Immature natural killer cell (primary cell): ENCODE data around the gene SPIRE2. TPM values are rescaled to one million over a fixed set of nuclear protein-coding genes. Genes with fewer than 3 reads are reported as not detected.
"Not testable (repeated sequence)": the region's sequence is repeated elsewhere in the genome, so short reads cannot be mapped to it uniquely, and the experiment has no call there.

Experiments used
- DNase-seq, 3 donors: peaks; one replicate each; pipeline ENCODE4 v3.0.0; 2022; ENCODE audit warnings: mixed read lengths in 1 of 3
- H3K27ac Mint-ChIP-seq, 6 donors: one replicate each; pipeline ENCODE4 v1.8.0; 2020; ENCODE audit warnings: mixed read lengths in 6 of 6, mild to moderate bottlenecking in 5 of 6, inconsistent platforms in 4 of 6, moderate library complexity in 3 of 6
- H3K27me3 Mint-ChIP-seq, 3 donors: one replicate each; pipeline ENCODE4 v1.8.0; 2020 to 2021; ENCODE audit warnings: low read depth in 3 of 3, mild to moderate bottlenecking in 3 of 3, mixed read lengths in 3 of 3, moderate library complexity in 3 of 3, inconsistent platforms in 1 of 3
- H3K36me3 Mint-ChIP-seq, 3 donors: one replicate each; pipeline ENCODE4 v1.8.0; 2020; ENCODE audit warnings: mixed read lengths in 3 of 3, inconsistent platforms in 2 of 3, mild to moderate bottlenecking in 2 of 3
- H3K4me1 Mint-ChIP-seq, 2 donors: one replicate each; pipeline ENCODE4 v1.8.0; 2020; ENCODE audit warnings: inconsistent platforms in 2 of 2, mild to moderate bottlenecking in 2 of 2, mixed read lengths in 2 of 2, moderate library complexity in 1 of 2
- H3K4me3 Mint-ChIP-seq, 5 donors: one replicate each; pipeline ENCODE4 v1.8.0; 2020; ENCODE audit warnings: mild to moderate bottlenecking in 5 of 5, mixed read lengths in 5 of 5, inconsistent platforms in 3 of 5, moderate library complexity in 3 of 5
- H3K9me3 Mint-ChIP-seq, 6 donors: one replicate each; pipeline ENCODE4 v1.8.0; 2020; ENCODE audit warnings: mild to moderate bottlenecking in 6 of 6, mixed read lengths in 6 of 6, inconsistent platforms in 4 of 6, moderate library complexity in 3 of 6
- polyA plus RNA-seq, 3 donors: library from polyadenylated mRNA; unstranded; fragments of 300-500 nt; fragmentation: Illumina TruSeq; gene quantifications; one replicate each; pipeline ENCODE4 v1.2.3, GENCODE V29; 2021

SPIRE2 gene
- polyA plus RNA-seq, 3 donors from 2014 or later: 1.0 to 1.3 (median 1.3) TPM

DNA sequence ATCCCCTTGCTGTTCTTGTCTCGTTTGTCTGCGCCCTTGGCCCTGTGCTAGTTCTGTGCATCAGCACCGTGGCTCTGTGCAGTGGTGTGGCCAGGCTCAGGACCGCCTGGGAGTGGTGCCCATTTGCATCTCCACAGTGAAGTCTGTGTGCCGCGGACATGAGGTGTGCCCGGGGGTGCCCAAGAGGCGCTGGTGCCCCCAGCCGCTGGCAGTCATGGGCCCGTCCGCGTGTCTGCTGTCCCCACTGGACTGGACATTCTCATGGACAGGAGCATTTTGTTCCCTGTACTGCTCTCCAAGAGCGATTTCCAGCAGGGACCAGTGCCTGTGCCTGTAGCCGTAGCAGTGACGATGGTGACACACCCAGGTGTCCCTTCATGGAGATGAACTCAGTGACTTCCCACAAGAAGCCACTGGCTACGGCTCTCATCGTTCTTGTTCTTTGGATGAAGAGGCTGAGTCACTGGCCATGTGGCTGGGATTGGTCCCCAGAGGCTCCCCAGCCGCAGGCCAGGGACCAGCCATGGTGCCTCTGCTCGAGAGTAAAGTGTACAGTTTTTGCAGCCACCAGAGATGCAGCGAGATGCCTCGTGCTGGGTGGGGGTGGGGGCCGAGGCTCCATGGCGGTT is 77.3 kb downstream of the SPIRE2 start:
- Mint-ChIP-seq H3K27ac (peak overlapping the region in 1 of 6 donors; percentile 39), H3K36me3 (peaks cover 0 to 10% (median 0%) of the 10 kb centered on the region in 3 donors)

GRCh38 chr16:89906140-89907025 is 78.1 kb downstream of the SPIRE2 start:
- no peak for DNase-seq
- Mint-ChIP-seq H3K4me3 (peak overlapping the region in 1 of 5 donors; percentile 9), H3K36me3 (peaks cover 0 to 11% (median 0%) of the 10 kb centered on the region in 3 donors), H3K4me1 (peaks cover 10 to 14% of the 10 kb centered on the region in 2 donors), H3K9me3 (no peaks in the 10 kb centered on the region), H3K27ac (no peak overlapping the region), H3K27me3 (peaks cover 2 to 7% (median 2%) of the 10 kb centered on the region in 3 donors)

More for the DNA sequence above, 77.3 kb downstream of the SPIRE2 start:
- H3K9me3 Mint-ChIP-seq: no peaks in the 10 kb centered on the region
- peaks cover 2 to 6% (median 4%) of the 10 kb centered on the region in 3 donors for H3K27me3 Mint-ChIP-seq
- H3K4me1 Mint-ChIP-seq: peaks cover 10 to 12% of the 10 kb centered on the region in 2 donors
- DNase-seq: no peak
- H3K4me3 Mint-ChIP-seq: no peak overlapping the region

GRCh38 chr16:89907055-89907814 is 79.0 kb downstream of the SPIRE2 start:
- Mint-ChIP-seq H3K4me3 (peak overlapping the region in 1 of 5 donors; percentile 9), H3K9me3 (no peaks in the 10 kb centered on the region), H3K27me3 (peaks cover 2 to 13% (median 2%) of the 10 kb centered on the region in 3 donors), H3K4me1 (peaks cover 10 to 14% of the 10 kb centered on the region in 2 donors), H3K27ac (peak overlapping the region in 1 of 6 donors; percentile 40), H3K36me3 (peaks cover 0 to 11% (median 0%) of the 10 kb centered on the region in 3 donors)
- no peak for DNase-seq

DNA sequence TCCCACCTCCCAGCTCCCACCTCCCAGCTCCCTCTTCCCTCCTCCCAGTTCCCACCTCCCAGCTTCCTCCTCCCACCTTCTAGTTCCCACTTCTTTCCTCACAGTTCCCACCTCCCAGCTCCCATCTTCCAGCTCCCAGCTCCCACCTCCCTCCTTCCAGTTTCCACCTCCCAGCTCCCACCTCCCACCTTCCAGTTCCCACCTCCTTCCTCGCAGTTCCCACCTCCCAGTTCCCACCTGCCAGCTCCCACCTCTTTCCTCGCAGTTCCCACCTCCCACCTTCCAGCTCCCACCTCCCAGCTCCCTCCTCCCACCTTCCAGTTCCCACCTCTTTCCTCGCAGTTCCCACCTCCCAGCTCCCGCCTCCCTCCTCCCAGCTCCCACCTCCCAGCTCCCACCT is 80.0 kb downstream of the SPIRE2 start:
- H3K27ac Mint-ChIP-seq: no peak overlapping the region
- peaks cover 2 to 15% (median 2%) of the 10 kb centered on the region in 3 donors for H3K27me3 Mint-ChIP-seq
- no peak overlapping the region for H3K4me3 Mint-ChIP-seq
- DNase-seq: no peak
- H3K9me3 Mint-ChIP-seq: no peaks in the 10 kb centered on the region
- H3K4me1 Mint-ChIP-seq: peaks cover 10 to 16% of the 10 kb centered on the region in 2 donors
- H3K36me3 Mint-ChIP-seq: peaks cover 0 to 11% (median 0%) of the 10 kb centered on the region in 3 donors

DNA sequence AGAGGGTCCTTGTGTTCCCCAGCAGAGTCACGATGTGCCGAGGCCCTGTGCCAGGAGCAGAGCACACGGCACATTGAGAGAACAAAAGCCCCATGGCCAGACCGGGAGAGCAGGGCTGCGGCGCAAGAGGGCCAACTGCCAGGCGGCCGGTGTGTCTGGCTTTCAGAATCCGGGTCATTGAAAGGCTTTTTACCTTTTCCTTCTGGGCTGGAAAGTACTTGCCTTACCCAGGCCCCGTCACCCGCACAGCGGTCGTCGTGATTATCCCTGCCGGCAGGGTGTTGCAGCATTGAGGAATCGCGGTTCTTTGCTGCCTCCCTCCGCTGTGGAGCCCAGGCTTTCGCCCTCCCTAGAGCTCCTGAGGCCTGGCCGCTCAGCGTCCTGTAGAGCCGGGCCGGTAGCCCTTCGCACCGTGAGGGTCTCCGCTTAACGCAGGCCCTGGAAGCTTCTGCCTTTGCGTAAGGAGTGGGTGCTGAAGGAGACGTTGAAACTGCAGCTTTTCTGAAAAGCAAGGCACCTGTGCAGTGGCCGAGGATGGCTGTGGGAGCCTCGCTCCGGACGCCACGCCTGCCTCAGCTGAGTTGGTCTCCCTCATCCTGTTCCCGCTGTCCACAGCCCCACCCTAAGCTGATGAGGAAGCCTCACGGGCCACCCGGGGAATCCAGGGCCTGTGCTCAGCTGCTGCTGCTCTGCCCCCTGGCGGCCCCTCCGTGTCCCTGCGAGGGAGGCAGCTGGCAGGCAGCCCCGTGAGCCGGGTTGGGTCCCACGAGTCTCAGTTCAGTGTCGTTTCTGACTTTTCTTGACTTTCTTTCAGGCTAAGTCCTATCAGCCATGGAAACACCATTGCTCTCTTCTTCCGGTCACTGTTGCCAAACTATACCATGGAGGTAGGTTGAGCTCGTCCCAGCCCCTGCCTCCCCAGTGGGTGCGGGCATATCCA is 81.8 kb downstream of the SPIRE2 start:
- Mint-ChIP-seq H3K9me3 (no peaks in the 10 kb centered on the region), H3K36me3 (peaks cover 0 to 11% (median 0%) of the 10 kb centered on the region in 3 donors), H3K27ac (peak overlapping the region in 2 of 6 donors; percentile 24 to 34), H3K4me3 (no peak overlapping the region), H3K4me1 (peaks cover 10 to 23% of the 10 kb centered on the region in 2 donors), H3K27me3 (peaks cover 2 to 18% (median 2%) of the 10 kb centered on the region in 3 donors)
- peak; percentile 49 to 69 (median 57) for DNase-seq

DNA sequence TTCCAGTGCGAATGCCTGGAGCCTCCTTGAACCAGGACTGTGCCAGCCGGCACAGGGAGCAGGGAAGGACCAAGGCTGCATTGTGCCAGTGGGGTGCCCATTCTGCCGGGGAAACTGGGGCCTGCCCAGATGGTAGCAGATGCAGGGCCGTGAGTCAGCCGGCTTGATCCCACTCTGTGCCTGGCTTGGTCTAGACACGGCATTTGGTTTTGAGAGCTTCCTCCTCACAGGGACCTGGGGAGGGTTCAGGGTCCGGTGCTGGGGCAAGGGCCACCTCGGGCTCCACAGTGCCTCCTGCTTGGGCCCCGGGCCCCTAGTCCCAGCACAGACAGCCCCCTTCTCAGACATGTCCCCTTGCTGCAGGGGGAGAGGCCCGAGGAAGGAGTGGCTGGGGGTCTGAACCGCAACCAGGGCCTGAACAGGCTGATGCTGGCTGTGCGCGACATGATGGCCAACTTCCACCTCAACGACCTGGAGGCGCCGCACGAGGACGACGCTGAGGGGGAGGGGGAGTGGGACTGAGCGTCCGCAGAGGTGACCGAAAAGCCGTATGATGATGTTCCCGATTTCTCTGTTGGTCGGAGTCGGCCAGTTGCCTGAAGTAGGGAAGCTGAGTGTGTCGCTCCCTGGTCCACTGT is 82.6 kb downstream of the SPIRE2 start:
- H3K36me3 Mint-ChIP-seq: peaks cover 0 to 8% (median 0%) of the 10 kb centered on the region in 3 donors
- no peaks in the 10 kb centered on the region for H3K9me3 Mint-ChIP-seq
- peak overlapping the region in 1 of 6 donors; percentile 24 for H3K27ac Mint-ChIP-seq
- no peak overlapping the region for H3K4me3 Mint-ChIP-seq
- H3K27me3 Mint-ChIP-seq: peaks cover 2 to 15% (median 2%) of the 10 kb centered on the region in 3 donors
- DNase-seq: no peak
- H3K4me1 Mint-ChIP-seq: peaks cover 10 to 28% of the 10 kb centered on the region in 2 donors

- H3K9me3 Mint-ChIP-seq: no peaks in the 10 kb centered on the region
- no peak for DNase-seq
- peaks cover 7 to 29% of the 10 kb centered on the region in 2 donors for H3K4me1 Mint-ChIP-seq
- H3K27ac Mint-ChIP-seq: no peak overlapping the region
- H3K4me3 Mint-ChIP-seq: no peak overlapping the region
- peaks cover 2 to 15% (median 3%) of the 10 kb centered on the region in 3 donors for H3K27me3 Mint-ChIP-seq
- peaks cover 0 to 8% (median 0%) of the 10 kb centered on the region in 3 donors for H3K36me3 Mint-ChIP-seq
These were observed 83.1 kb downstream of the SPIRE2 start for GRCh38 chr16:89911375-89911774.

- no peak for DNase-seq
- Mint-ChIP-seq H3K4me3 (no peak overlapping the region), H3K27me3 (peaks cover 2 to 13% (median 3%) of the 10 kb centered on the region in 3 donors), H3K27ac (peak overlapping the region in 1 of 6 donors; percentile 28), H3K9me3 (no peaks in the 10 kb centered on the region), H3K36me3 (peaks cover 0 to 3% (median 0%) of the 10 kb centered on the region in 3 donors), H3K4me1 (peaks cover 0 to 29% of the 10 kb centered on the region in 2 donors)
These were observed 83.9 kb downstream of the SPIRE2 start for GRCh38 chr16:89912143-89912542.

DNA sequence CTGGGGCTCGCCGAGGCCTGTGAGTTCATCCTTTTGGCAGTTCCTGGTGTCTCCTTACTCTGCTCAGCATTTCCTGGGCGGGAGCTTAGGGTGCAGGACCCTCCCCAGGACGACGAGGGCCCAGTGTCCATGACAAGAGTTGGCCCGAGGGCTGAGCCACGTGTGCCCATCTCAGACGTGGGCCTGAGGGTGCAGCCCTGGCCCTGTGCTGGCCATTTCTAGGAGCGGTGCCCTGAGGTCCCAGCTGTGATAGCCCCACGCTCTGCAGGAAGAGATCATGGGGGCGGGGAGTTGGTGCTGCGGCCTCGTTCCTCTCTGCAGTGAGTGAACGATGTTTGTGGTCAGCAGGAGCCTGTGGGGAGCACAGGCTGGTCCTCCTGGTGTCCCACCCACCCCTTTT is 84.4 kb downstream of the SPIRE2 start:
- Mint-ChIP-seq H3K9me3 (no peaks in the 10 kb centered on the region), H3K4me1 (peaks cover 4 to 34% of the 10 kb centered on the region in 2 donors), H3K36me3 (peaks cover 0 to 3% (median 0%) of the 10 kb centered on the region in 3 donors), H3K27ac (no peak overlapping the region), H3K27me3 (peaks cover 4 to 18% (median 6%) of the 10 kb centered on the region in 3 donors), H3K4me3 (no peak overlapping the region)
- DNase-seq: no peak

DNA sequence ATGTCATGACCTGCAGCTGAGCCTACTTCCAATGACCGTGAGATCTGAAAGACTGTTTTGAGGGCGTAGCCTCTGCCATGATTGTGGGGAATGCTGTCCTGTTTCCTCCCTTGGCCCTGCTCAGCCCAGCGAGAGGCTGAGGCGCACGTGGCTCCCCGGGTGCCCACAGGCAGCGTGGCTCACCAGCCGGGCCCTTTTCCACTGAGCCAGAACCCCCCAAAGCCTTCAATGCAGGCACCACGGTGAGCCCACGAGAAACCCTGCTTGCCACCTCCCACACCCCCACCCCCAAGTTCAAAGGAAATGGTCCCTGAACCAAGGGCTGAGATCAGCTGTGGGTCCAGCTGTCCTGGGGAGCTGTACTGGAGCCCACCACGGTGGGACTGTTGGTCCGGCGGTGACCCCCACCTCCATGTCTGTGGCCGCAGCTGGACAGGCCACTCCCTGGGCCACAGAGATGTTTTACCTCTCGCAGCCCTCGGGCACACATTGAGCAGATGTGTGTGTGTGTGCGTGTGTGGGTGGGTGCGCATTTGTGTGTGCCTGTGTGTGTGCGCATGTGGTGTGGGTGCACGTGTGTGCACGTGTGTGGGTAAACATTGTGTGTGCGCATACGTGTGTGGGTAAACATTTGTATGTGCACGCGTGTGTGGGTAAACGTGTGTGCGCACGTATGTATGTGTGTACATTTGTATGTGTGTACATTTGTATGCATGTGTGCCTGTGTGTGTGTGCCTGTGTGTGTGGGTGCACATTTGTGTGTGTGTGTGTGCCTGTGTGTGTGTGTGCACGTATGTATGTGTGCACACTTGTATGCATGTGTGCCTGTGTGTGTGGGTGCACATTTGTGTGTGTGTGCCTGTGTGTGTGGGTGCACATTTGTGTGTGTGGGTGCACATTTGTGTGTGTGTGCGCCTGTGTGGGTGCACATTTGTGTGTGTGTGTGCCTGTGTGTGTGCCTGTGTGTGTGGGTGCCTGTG is 85.4 kb downstream of the SPIRE2 start:
- Mint-ChIP-seq H3K9me3 (no peaks in the 10 kb centered on the region), H3K36me3 (peaks cover 0 to 3% (median 0%) of the 10 kb centered on the region in 3 donors), H3K4me1 (peaks cover 8 to 41% of the 10 kb centered on the region in 2 donors), H3K27ac (peak overlapping the region in 3 of 6 donors; percentile 4 to 57 (median 15)), H3K4me3 (peak overlapping the region in 1 of 5 donors; percentile 42), H3K27me3 (peaks cover 8 to 26% (median 12%) of the 10 kb centered on the region in 3 donors)
- no peak for DNase-seq

DNA sequence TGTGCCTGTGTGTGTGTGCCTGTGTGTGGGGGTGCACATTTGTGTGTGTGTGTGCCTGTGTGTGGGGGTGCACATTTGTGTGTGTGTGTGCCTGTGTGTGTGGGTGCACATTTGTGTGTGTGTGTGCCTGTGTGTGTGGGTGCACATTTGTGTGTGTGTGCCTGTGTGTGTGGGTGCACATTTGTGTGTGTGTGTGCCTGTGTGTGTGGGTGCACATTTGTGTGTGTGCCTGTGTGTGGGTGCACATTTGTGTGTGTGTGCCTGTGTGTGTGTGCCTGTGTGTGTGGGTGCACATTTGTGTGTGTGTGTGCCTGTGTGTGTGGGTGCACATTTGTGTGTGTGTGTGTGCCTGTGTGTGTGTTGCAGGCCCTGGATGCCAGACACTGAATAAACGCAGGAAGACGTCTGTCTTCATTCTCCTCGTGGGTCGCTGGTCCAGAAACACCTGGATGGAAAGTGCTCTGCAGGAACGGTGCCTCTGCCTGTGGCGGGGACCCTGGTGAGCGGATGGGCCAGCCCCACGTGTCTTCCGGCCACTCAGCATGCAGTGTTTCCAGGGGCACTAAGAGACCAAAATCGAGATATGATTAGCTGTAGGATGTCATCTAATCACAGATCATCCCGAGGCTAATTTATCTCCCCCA is 86.5 kb downstream of the SPIRE2 start:
- Mint-ChIP-seq H3K27me3 (peaks cover 12 to 24% (median 14%) of the 10 kb centered on the region in 3 donors), H3K4me1 (peaks cover 10 to 47% of the 10 kb centered on the region in 2 donors)
- H3K4me3 Mint-ChIP-seq, H3K9me3 Mint-ChIP-seq, H3K27ac Mint-ChIP-seq, H3K36me3 Mint-ChIP-seq, DNase-seq: not testable (repeated sequence)
